ENCODE measurements around the gene GPRC5C. TPM values are rescaled to one million over a fixed set of nuclear protein-coding genes. Genes with fewer than 3 reads are reported as not detected.

Gene GPRC5C
- total RNA-seq, 1 experiment from 2014 or later, result 15.5 TPM

- no peak overlapping the region for H3K56ac ChIP-seq (ENCODE audit: insufficient read length, low read depth, low read length)
- Mint-ChIP-seq H3K4me1 (peaks cover 4 to 6% of the 10 kb centered on the region in 2 experiments), H3K27ac (no peak overlapping the region), H3K36me3 (ENCODE audit: insufficient read depth in 1 of 3, low read depth in 3 of 3) (peaks cover 2 to 5% (median 3%) of the 10 kb centered on the region in 3 experiments; a peak in 6 of 7 replicates), H3K27me3 (ENCODE audit: low read depth) (peaks cover 21% of the 10 kb centered on the region), H3K9me3 (peaks cover 18 to 22% of the 10 kb centered on the region in 2 experiments), H3K4me3 (no peak overlapping the region)
- H3K79me2 ChIP-seq (ENCODE audit: insufficient read depth, low read length), result no peaks in the 10 kb centered on the region
- H3K4me1 ChIP-seq (ENCODE audit: insufficient read depth, low read length), result no peaks in the 10 kb centered on the region
- no peak overlapping the region for H3K27ac ChIP-seq (ENCODE audit: insufficient read length, low read depth, low read length)
- peaks cover 4% of the 10 kb centered on the region for H3K23me2 ChIP-seq (ENCODE audit: insufficient read length, low read depth, low read length, poor library complexity, severe bottlenecking)
- no peaks in the 10 kb centered on the region for H3K79me1 ChIP-seq (ENCODE audit: insufficient read depth, low read depth, low read length, poor library complexity, severe bottlenecking)
- WGBS (ENCODE audit: extremely low coverage, insufficient read length, low lambda C conversion rate), result no CpG with 5 or more reads among the region's 4 CpGs
- no peak overlapping the region for H2BK15ac ChIP-seq (ENCODE audit: low read depth, low read length)
- H3K9me3 ChIP-seq (ENCODE audit: control insufficient read depth, low read depth, low read length), result no peaks in the 10 kb centered on the region
- no peak overlapping the region for H2BK12ac ChIP-seq (ENCODE audit: insufficient read length, low read depth, low read length)
- H3K14ac ChIP-seq (ENCODE audit: insufficient read depth, low read length), result no peak overlapping the region
- no peak overlapping the region for H3K9ac ChIP-seq (ENCODE audit: extremely low read depth, insufficient read length, low read length)
- DNase-seq, result no peak
- no peak for TF ChIP-seq CTCF (conservative IDR thresholded peaks at IDR 0.05)
- H2BK5ac ChIP-seq (ENCODE audit: insufficient read length, low read length), result no peak overlapping the region
- no peak overlapping the region for H3K4me2 ChIP-seq (ENCODE audit: insufficient read depth, insufficient read length, low read length)
- no peak overlapping the region for H2AK5ac ChIP-seq (ENCODE audit: insufficient read length, low read length)
- no peak overlapping the region for H3K23ac ChIP-seq (ENCODE audit: insufficient read length, low read depth, low read length)
- no peak overlapping the region for H3T11ph ChIP-seq (ENCODE audit: low read length)
- no peak overlapping the region for H2BK20ac ChIP-seq (ENCODE audit: low read depth, low read length, poor library complexity, severe bottlenecking)
- no peak overlapping the region for H4K5ac ChIP-seq (ENCODE audit: insufficient read length, low read depth, low read length)
- H2AFZ ChIP-seq (ENCODE audit: low read length), result no peak overlapping the region
- no peaks in the 10 kb centered on the region for H3K27me3 ChIP-seq (ENCODE audit: insufficient read depth, low read length)
- no peaks in the 10 kb centered on the region for H4K20me1 ChIP-seq (ENCODE audit: control insufficient read depth, insufficient read depth, insufficient read length)
- H3K18ac ChIP-seq (ENCODE audit: insufficient read length, low read depth, low read length), result no peak overlapping the region
- H3K4ac ChIP-seq (ENCODE audit: low read depth, low read length), result no peak overlapping the region
- no peak overlapping the region for H4K91ac ChIP-seq (ENCODE audit: insufficient read length, low read depth, low read length)
- no peak overlapping the region for H4K8ac ChIP-seq (replicated peaks; ENCODE audit: insufficient read length, low read depth, low read length)
- no peak overlapping the region for H2BK120ac ChIP-seq (ENCODE audit: low read depth, low read length, poor library complexity, severe bottlenecking)
Measured at GRCh38 chr17:74472890-74473289, 41.0 kb downstream of the GPRC5C start.

Data from H9 (cell line).